Mesodermal cell (in vitro differentiated cells): ENCODE data around the gene PRSS21.

Source experiments
- H3K27ac ChIP-seq: 2 replicates; pipeline ENCODE4 v1.7.0; 2013; ENCODE audit warnings: mild to moderate bottlenecking, low read depth, low read length, moderate library complexity; ENCODE audit not compliant: severe bottlenecking
- H3K36me3 ChIP-seq: 2 replicates; pipeline ENCODE4 v1.7.1; 2013; ENCODE audit warnings: mild to moderate bottlenecking, low read length, moderate library complexity; ENCODE audit not compliant: control insufficient read depth, insufficient read depth
- H3K4me1 ChIP-seq: one replicate; pipeline ENCODE4 v1.7.1; 2013; ENCODE audit warnings: mild to moderate bottlenecking, low read length; ENCODE audit not compliant: insufficient read depth, control insufficient read depth, poor library complexity, severe bottlenecking
- H3K4me3 ChIP-seq: 2 replicates; pipeline ENCODE4 v1.7.0; 2013; ENCODE audit warnings: low read length, control low read depth, mild to moderate bottlenecking; ENCODE audit not compliant: insufficient read depth, poor library complexity, severe bottlenecking; ENCODE audit errors: extremely low read depth
- H3K9me3 ChIP-seq: 2 replicates; pipeline ENCODE4 v1.7.1; 2013; ENCODE audit warnings: mild to moderate bottlenecking, low read length, moderate library complexity; ENCODE audit not compliant: control insufficient read depth
- WGBS, 2 experiments: methylation state at CpG; one replicate each; pipeline ENCODE4 v1.1.5; 2013; ENCODE audit warnings: missing lambda C conversion rate in 2 of 2; ENCODE audit not compliant: insufficient coverage in 2 of 2; 5-methylcytosine and 5-hydroxymethylcytosine counted together

The PRSS21 gene

GRCh38 chr16:2809149-2809760 lies 7.8 kb upstream of the PRSS21 start:
- WGBS, 2 experiments, result 60 to 83% methylated on average over 2 of the region's 3 CpGs
- no peak overlapping the region for H3K27ac ChIP-seq

GRCh38 chr16:2810651-2811050 lies 6.4 kb upstream of the PRSS21 start:
- 75 to 87% methylated on average over 6 of the region's 6 CpGs for WGBS, 2 experiments
- Histone ChIP-seq H3K27ac (no peak overlapping the region), H3K4me1 (no peaks in the 10 kb centered on the region), H3K4me3 (no peak overlapping the region), H3K36me3 (no peaks in the 10 kb centered on the region), H3K9me3 (peaks cover 3% of the 10 kb centered on the region)

More at GRCh38 chr16:2809149-2809760, 7.8 kb upstream of the PRSS21 start:
- no peak overlapping the region for H3K4me3 ChIP-seq
- no peaks in the 10 kb centered on the region for H3K4me1 ChIP-seq
- no peaks in the 10 kb centered on the region for H3K36me3 ChIP-seq
- H3K9me3 ChIP-seq, result peaks cover 4% of the 10 kb centered on the region

- H3K4me1 ChIP-seq, result no peaks in the 10 kb centered on the region
- H3K9me3 ChIP-seq, result peaks cover 3% of the 10 kb centered on the region
- no peaks in the 10 kb centered on the region for H3K36me3 ChIP-seq
- 85 to 89% methylated on average over 13 of the region's 15 CpGs for WGBS, 2 experiments
- H3K4me3 ChIP-seq, result no peak overlapping the region
- H3K27ac ChIP-seq, result no peak overlapping the region
Measured at GRCh38 chr16:2811703-2812471, 5.2 kb upstream of the PRSS21 start.

- no peak overlapping the region for H3K4me3 ChIP-seq
- peaks cover 3% of the 10 kb centered on the region for H3K9me3 ChIP-seq
- no peak overlapping the region for H3K27ac ChIP-seq
- 92 to 94% methylated on average over 6 of the region's 7 CpGs for WGBS, 2 experiments
- H3K4me1 ChIP-seq, result no peaks in the 10 kb centered on the region
- H3K36me3 ChIP-seq, result no peaks in the 10 kb centered on the region
Measured at GRCh38 chr16:2813771-2814221, 3.2 kb upstream of the PRSS21 start.

- Histone ChIP-seq H3K4me3 (no peak overlapping the region), H3K9me3 (no peaks in the 10 kb centered on the region), H3K27ac (no peak overlapping the region), H3K36me3 (no peaks in the 10 kb centered on the region), H3K4me1 (no peaks in the 10 kb centered on the region)
- 85 to 94% methylated on average over 15 to 18 of the region's 20 CpGs for WGBS, 2 experiments
Measured at GRCh38 chr16:2814551-2815298, 2.3 kb upstream of the PRSS21 start.

- WGBS, 2 experiments, result 85 to 88% methylated on average over 9 to 10 of the region's 10 CpGs
- no peak overlapping the region for H3K27ac ChIP-seq
- H3K4me3 ChIP-seq, result no peak overlapping the region
- H3K9me3 ChIP-seq, result no peaks in the 10 kb centered on the region
- no peaks in the 10 kb centered on the region for H3K4me1 ChIP-seq
- no peaks in the 10 kb centered on the region for H3K36me3 ChIP-seq
Measured at GRCh38 chr16:2815299-2815771, 1.7 kb upstream of the PRSS21 start.

GRCh38 chr16:2817340-2818271 lies 569 bp downstream of the PRSS21 start:
- no peak overlapping the region for H3K27ac ChIP-seq
- H3K36me3 ChIP-seq, result no peaks in the 10 kb centered on the region
- H3K4me1 ChIP-seq, result no peaks in the 10 kb centered on the region
- no peaks in the 10 kb centered on the region for H3K9me3 ChIP-seq
- WGBS, 2 experiments, result 94 to 95% methylated on average over 52 to 58 of the region's 68 CpGs
- H3K4me3 ChIP-seq, result no peak overlapping the region

GRCh38 chr16:2818272-2818876 lies 1.3 kb downstream of the PRSS21 start:
- Histone ChIP-seq H3K36me3 (no peaks in the 10 kb centered on the region), H3K4me1 (no peaks in the 10 kb centered on the region), H3K27ac (no peak overlapping the region), H3K9me3 (no peaks in the 10 kb centered on the region), H3K4me3 (no peak overlapping the region)
- 90 to 96% methylated on average over 6 to 10 of the region's 10 CpGs for WGBS, 2 experiments

- WGBS, 2 experiments, result 82 to 84% methylated on average over 10 to 12 of the region's 18 CpGs
- no peaks in the 10 kb centered on the region for H3K4me1 ChIP-seq
Measured at GRCh38 chr16:2819179-2819938, 2.3 kb downstream of the PRSS21 start.

More at GRCh38 chr16:2819179-2819938, 2.3 kb downstream of the PRSS21 start:
- no peak overlapping the region for H3K4me3 ChIP-seq
- no peak overlapping the region for H3K27ac ChIP-seq
- H3K9me3 ChIP-seq, result no peaks in the 10 kb centered on the region
- H3K36me3 ChIP-seq, result no peaks in the 10 kb centered on the region
